Effector memory CD8-positive, alpha-beta T cell (primary cell): ENCODE measurements around the gene SOX14.

ENCODE experiments used
- ATAC-seq: fragments of 150-1000 bp; cut with Tn5 transposase; replicated peaks from 2 replicates; pipeline ENCODE4 v1.10.0; 2021; ENCODE audit warnings: mild to moderate bottlenecking, moderate library complexity
- DNase-seq, 3 experiments: peaks; one replicate each; pipeline ENCODE4 v3.0.0; 2021
- H3K27ac Mint-ChIP-seq, 2 donors: one replicate each; pipeline ENCODE4 v1.8.0; 2022; ENCODE audit warnings: mild to moderate bottlenecking in 2 of 2, mixed read lengths in 2 of 2, moderate library complexity in 2 of 2
- H3K27me3 Mint-ChIP-seq, 2 donors: one replicate each; pipeline ENCODE4 v1.8.0; 2022; ENCODE audit warnings: mixed read lengths in 2 of 2
- H3K36me3 Mint-ChIP-seq: one replicate; pipeline ENCODE4 v1.8.0; 2022; ENCODE audit warnings: mild to moderate bottlenecking, moderate library complexity, mixed read lengths; ENCODE audit not compliant: insufficient read depth
- H3K4me1 Mint-ChIP-seq, 2 donors: one replicate each; pipeline ENCODE4 v1.8.0; 2022; ENCODE audit warnings: low read depth in 2 of 2, mixed read lengths in 2 of 2
- H3K4me3 Mint-ChIP-seq, 2 donors: one replicate each; pipeline ENCODE4 v1.8.0; 2022; ENCODE audit warnings: mild to moderate bottlenecking in 2 of 2, mixed read lengths in 2 of 2, moderate library complexity in 2 of 2
- H3K9me3 Mint-ChIP-seq, 2 donors: one replicate each; pipeline ENCODE4 v1.8.0; 2022; ENCODE audit warnings: mixed read lengths in 2 of 2
- total RNA-seq, 9 experiments: gene quantifications; one replicate each; lab custom pipeline; 2026; lab: John Stamatoyannopoulos, UW

Gene SOX14
- 0 reads per million in 9 experiments for total RNA-seq

DNA sequence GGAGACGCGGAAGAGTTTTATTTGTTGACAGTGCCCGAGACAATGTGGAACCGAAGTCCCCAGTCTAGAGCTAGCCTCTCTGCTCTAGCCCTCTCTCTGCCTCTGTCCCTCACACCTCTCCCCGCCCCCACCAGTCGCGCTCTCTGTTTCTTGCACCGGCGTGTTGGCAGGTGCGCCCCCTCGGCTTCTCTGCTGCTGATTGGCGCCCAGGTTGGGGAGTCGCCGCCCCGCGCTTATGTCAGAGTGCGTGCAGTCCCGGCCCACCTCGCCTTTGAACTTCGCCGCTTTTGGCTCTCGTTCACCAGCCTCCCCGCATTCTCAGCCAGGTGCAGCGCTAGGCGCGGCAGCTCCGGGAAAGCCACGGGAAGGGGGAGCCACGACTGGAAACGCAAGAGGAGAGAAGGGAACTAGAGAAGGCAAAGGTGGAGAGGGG lies at the start of gene SOX14:
Gene SOX14, plus strand, starts transcription at position 315 of the 433 bp plus-strand sequence. CDS start 470 bp downstream, outside the sequence.
- Mint-ChIP-seq H3K27me3 (peaks cover 74 to 99% of the 10 kb centered on the region in 2 donors), H3K4me1 (no peaks in the 10 kb centered on the region), H3K27ac (no peak within 1 kb of the TSS), H3K9me3 (peaks cover 0 to 2% of the 10 kb centered on the region in 2 donors), H3K4me3 (no peak within 1 kb of the TSS), H3K36me3 (peaks cover 3% of the 10 kb centered on the region)
- ATAC-seq (no peak), DNase-seq (no peak)

GRCh38 chr3:137714551-137714950 lies 49.6 kb upstream of the SOX14 start:
- H3K4me3 Mint-ChIP-seq: no peak overlapping the region
- H3K36me3 Mint-ChIP-seq: no peaks in the 10 kb centered on the region
- no peak overlapping the region for H3K27ac Mint-ChIP-seq
- H3K27me3 Mint-ChIP-seq: no peaks in the 10 kb centered on the region
- ATAC-seq: no peak
- peaks cover 14 to 26% of the 10 kb centered on the region in 2 donors for H3K9me3 Mint-ChIP-seq
- H3K4me1 Mint-ChIP-seq: no peaks in the 10 kb centered on the region
- no peak for DNase-seq

GRCh38 chr3:137724240-137724639 lies 39.9 kb upstream of the SOX14 start:
- no peak overlapping the region for H3K4me3 Mint-ChIP-seq
- no peaks in the 10 kb centered on the region for H3K4me1 Mint-ChIP-seq
- no peak overlapping the region for H3K27ac Mint-ChIP-seq
- H3K27me3 Mint-ChIP-seq: no peaks in the 10 kb centered on the region
- DNase-seq (no peak), ATAC-seq (no peak)
- no peaks in the 10 kb centered on the region for H3K36me3 Mint-ChIP-seq
- H3K9me3 Mint-ChIP-seq: peaks cover 6 to 8% of the 10 kb centered on the region in 2 donors

DNA sequence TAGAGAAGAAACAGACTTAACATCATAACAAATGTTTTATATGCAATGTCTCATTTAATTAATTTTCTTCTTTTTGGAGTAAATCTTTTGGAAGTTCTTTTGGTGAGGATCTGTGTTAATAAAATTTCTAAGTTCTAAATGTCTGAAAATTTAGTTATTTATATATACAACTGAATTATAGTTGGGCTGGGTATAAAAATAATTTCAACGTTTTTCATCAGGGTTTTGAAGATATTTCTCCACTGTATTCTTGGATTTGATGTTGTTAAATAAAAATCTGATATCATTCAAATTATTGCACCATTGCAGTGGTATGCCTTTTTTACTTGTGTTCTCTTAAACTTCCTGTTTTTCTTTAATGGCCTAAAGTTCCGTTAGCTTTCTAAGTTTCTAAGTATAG lies 26.9 kb upstream of the SOX14 start:
- no peaks in the 10 kb centered on the region for H3K27me3 Mint-ChIP-seq
- ATAC-seq: no peak
- no peak overlapping the region for H3K27ac Mint-ChIP-seq
- DNase-seq: no peak
- H3K4me3 Mint-ChIP-seq: no peak overlapping the region
- peaks cover 14 to 15% of the 10 kb centered on the region in 2 donors for H3K9me3 Mint-ChIP-seq
- H3K4me1 Mint-ChIP-seq: no peaks in the 10 kb centered on the region
- H3K36me3 Mint-ChIP-seq: no peaks in the 10 kb centered on the region

DNA sequence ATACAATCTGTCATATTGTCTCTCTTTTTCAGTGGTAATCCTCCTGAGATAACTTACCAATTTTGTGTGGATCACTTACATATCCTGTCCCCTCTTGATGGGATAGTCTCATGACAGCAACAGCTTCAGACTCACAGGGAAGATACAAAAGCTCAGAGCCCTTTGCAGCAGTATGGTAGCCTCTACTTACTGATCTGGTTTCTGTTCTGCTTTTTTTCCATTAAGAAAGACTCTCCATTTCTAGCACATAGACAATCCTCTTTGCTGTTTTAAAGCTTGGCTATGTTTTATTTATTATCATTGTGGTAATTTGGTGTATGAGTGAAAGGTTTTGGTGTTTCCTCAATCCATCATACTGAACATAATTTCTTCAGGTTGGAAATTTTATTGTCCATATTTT lies 25.4 kb upstream of the SOX14 start:
- H3K36me3 Mint-ChIP-seq: no peaks in the 10 kb centered on the region
- no peaks in the 10 kb centered on the region for H3K27me3 Mint-ChIP-seq
- no peak overlapping the region for H3K4me3 Mint-ChIP-seq
- no peak overlapping the region for H3K27ac Mint-ChIP-seq
- no peaks in the 10 kb centered on the region for H3K4me1 Mint-ChIP-seq
- peaks cover 11 to 15% of the 10 kb centered on the region in 2 donors for H3K9me3 Mint-ChIP-seq
- ATAC-seq: no peak
- DNase-seq: no peak

- ATAC-seq (no peak), DNase-seq (no peak)
- Mint-ChIP-seq H3K4me3 (no peak overlapping the region), H3K4me1 (no peaks in the 10 kb centered on the region), H3K27ac (no peak overlapping the region), H3K9me3 (peaks cover 0 to 10% of the 10 kb centered on the region in 2 donors), H3K27me3 (no peaks in the 10 kb centered on the region), H3K36me3 (no peaks in the 10 kb centered on the region)
These were observed 20.5 kb upstream of the SOX14 start for GRCh38 chr3:137743608-137744007.

DNA sequence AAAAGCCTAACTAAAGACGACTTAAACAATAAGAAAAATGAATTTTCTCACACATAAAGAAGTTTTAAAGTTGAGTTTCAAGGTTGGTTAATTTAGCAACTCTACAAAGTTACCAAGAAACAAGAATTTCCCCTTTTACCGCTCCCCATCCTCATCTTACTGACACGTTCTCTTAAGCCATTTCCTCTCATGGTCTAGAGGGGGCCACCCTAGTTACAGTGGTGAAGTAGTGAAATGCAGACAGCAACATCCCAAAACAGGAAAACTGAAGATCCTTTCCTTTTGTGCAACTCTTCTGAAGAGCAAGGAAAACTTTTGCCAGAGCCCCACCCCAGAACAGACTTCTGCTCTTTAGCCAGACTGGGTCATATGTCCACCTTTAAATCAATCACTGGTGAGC lies 17.3 kb upstream of the SOX14 start:
- H3K27ac Mint-ChIP-seq: no peak overlapping the region
- no peak overlapping the region for H3K4me3 Mint-ChIP-seq
- peaks cover 14% of the 10 kb centered on the region in 2 donors for H3K9me3 Mint-ChIP-seq
- no peaks in the 10 kb centered on the region for H3K36me3 Mint-ChIP-seq
- no peaks in the 10 kb centered on the region for H3K4me1 Mint-ChIP-seq
- ATAC-seq (no peak), DNase-seq (no peak)
- no peaks in the 10 kb centered on the region for H3K27me3 Mint-ChIP-seq

GRCh38 chr3:137759505-137759904 lies 4.6 kb upstream of the SOX14 start:
- no peak overlapping the region for H3K27ac Mint-ChIP-seq
- H3K4me1 Mint-ChIP-seq: no peaks in the 10 kb centered on the region
- H3K4me3 Mint-ChIP-seq: no peak overlapping the region
- H3K27me3 Mint-ChIP-seq: peaks cover 40 to 63% of the 10 kb centered on the region in 2 donors
- no peaks in the 10 kb centered on the region for H3K36me3 Mint-ChIP-seq
- ATAC-seq: no peak
- DNase-seq: no peak
- peaks cover 0 to 4% of the 10 kb centered on the region in 2 donors for H3K9me3 Mint-ChIP-seq

- no peak overlapping the region for H3K27ac Mint-ChIP-seq
- H3K4me1 Mint-ChIP-seq: no peaks in the 10 kb centered on the region
- H3K9me3 Mint-ChIP-seq: peaks cover 0 to 4% of the 10 kb centered on the region in 2 donors
- no peak for ATAC-seq
- DNase-seq: no peak
- H3K27me3 Mint-ChIP-seq: peaks cover 44 to 73% of the 10 kb centered on the region in 2 donors
- no peak overlapping the region for H3K4me3 Mint-ChIP-seq
- peaks cover 3% of the 10 kb centered on the region for H3K36me3 Mint-ChIP-seq
These were observed 3.6 kb upstream of the SOX14 start for GRCh38 chr3:137760341-137761098.

- Mint-ChIP-seq H3K27ac (no peak overlapping the region), H3K27me3 (peaks cover 50 to 79% of the 10 kb centered on the region in 2 donors), H3K4me1 (no peaks in the 10 kb centered on the region), H3K4me3 (no peak overlapping the region), H3K36me3 (peaks cover 3% of the 10 kb centered on the region), H3K9me3 (peaks cover 0 to 4% of the 10 kb centered on the region in 2 donors)
- ATAC-seq (no peak), DNase-seq (no peak)
These were observed 3.0 kb upstream of the SOX14 start for GRCh38 chr3:137761099-137761562.

GRCh38 chr3:137761563-137762503 lies 2.3 kb upstream of the SOX14 start:
- Mint-ChIP-seq H3K36me3 (peaks cover 3% of the 10 kb centered on the region), H3K4me3 (no peak overlapping the region)

DNA sequence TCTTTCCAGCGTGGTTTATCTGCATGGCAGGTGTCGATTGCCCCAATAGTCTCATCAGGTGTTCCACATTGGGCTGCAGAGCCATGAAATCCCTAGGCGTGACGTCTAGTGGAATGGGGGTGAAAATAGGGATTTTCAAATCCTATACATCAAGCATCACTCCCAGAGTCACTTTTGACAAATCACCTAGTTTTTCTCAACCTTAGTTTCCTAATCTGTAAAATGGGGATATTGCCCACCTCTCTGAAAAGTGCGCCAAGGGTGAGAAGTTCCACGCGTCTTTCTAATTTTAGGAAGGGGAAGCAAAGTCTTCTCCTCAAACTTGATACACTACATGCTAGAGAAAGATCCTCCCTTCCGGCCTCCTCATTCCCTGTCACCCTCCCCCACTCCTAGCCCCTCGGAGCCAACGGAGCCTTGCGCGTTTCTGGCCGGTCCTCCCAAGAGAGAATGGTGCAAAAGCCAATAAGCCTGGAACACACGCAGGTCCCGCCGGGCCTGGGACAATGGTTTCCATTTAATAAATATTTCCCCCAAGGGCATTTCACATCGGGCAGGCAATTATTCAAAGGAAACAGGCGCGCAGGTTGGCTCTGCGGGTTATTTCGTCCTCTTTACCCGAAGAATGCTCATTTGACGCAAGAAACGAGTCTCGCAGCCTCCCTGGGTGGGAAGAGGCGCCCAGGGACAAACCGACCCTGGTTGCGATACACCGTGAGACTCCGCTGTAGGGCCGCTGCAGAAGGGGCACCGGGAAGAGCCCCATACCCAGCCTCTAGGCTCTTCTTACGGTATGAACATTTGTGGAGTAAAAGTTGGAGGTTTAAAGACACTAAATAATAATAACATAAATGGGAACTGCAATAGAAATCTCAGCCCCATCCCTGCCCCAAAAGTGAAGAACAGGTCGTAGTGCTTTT lies 1.2 kb upstream of the SOX14 start:
- H3K4me1 Mint-ChIP-seq: no peaks in the 10 kb centered on the region
- H3K27me3 Mint-ChIP-seq: peaks cover 65 to 97% of the 10 kb centered on the region in 2 donors
- no peak for ATAC-seq
- peaks cover 3% of the 10 kb centered on the region for H3K36me3 Mint-ChIP-seq
- H3K9me3 Mint-ChIP-seq: peaks cover 0 to 2% of the 10 kb centered on the region in 2 donors
- no peak overlapping the region for H3K27ac Mint-ChIP-seq
- no peak overlapping the region for H3K4me3 Mint-ChIP-seq
- DNase-seq: no peak

More at GRCh38 chr3:137761563-137762503, 2.3 kb upstream of the SOX14 start:
- H3K4me1 Mint-ChIP-seq: no peaks in the 10 kb centered on the region
- no peak overlapping the region for H3K27ac Mint-ChIP-seq
- peaks cover 0 to 3% of the 10 kb centered on the region in 2 donors for H3K9me3 Mint-ChIP-seq
- ATAC-seq (no peak), DNase-seq (no peak)
- H3K27me3 Mint-ChIP-seq: peaks cover 55 to 86% of the 10 kb centered on the region in 2 donors

DNA sequence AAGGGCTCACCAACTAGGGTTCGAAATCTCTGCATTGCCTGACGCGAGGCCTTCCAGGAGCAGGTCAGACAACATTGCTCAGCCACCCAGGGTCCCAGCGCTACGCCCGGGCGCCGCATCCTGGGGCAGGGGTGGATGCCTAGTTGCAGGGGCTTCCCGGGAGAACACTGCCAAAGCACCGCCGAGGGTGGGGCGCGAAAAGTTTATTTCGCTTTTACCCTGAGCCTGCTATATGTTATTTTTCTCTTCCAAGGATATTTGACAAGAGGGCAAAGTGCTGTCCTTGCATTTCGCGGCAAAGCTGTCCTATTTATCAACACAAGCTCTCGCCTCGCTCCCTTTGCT lies 549 bp upstream of the SOX14 start:
- Mint-ChIP-seq H3K4me3 (no peak overlapping the region), H3K4me1 (no peaks in the 10 kb centered on the region), H3K36me3 (peaks cover 3% of the 10 kb centered on the region), H3K9me3 (peaks cover 0 to 2% of the 10 kb centered on the region in 2 donors), H3K27ac (no peak overlapping the region), H3K27me3 (peaks cover 70 to 97% of the 10 kb centered on the region in 2 donors)
- no peak for DNase-seq
- ATAC-seq: no peak
